ENCODE results near the gene PATE1.

DNA sequence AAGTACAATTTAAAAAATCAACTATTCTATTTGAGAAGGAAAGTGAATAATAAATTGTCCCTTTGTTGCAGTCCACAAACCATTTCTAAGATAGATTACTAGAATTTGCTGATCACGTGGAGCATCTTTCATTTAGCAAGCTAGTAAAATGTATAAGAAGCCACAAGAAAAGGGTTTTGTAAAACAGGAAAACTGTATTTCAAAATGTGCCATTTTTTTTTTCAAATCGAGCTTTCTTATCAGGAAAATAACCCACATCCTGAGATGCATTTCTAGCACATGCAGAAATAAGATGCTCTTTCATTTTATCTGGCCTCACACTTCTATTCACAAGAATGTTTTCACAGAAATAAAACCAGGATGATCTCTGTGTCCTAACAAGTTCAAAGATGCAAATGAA lies 38.6 kb downstream of the PATE1 start:
- TF ChIP-seq IKZF1 (conservative IDR thresholded peaks at IDR 0.05) (no peak), SRF (IDR thresholded peaks at IDR 0.05; ENCODE audit: low read depth in 2 of 2, low read length in 2 of 2) (no peak)
- TF ChIP-seq, protein P1, sequence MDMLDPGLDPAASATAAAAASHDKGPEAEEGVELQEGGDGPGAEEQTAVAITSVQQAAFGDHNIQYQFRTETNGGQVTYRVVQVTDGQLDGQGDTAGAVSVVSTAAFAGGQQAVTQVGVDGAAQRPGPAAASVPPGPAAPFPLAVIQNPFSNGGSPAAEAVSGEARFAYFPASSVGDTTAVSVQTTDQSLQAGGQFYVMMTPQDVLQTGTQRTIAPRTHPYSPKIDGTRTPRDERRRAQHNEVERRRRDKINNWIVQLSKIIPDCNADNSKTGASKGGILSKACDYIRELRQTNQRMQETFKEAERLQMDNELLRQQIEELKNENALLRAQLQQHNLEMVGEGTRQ (IDR thresholded peaks at IDR 0.05; ENCODE audit: borderline replicate concordance, low read depth, low read length), result no peak

All from GM12878 (cell line).